GM12875 (cell line): ENCODE measurements around the gene BTBD9.

Experiments
- H3K4me3 ChIP-seq: one replicate; pipeline ENCODE4 v1.5.1; 2011; ENCODE audit warnings: low read depth, low read length, control low read depth
- TF ChIP-seq, protein P1 (sequence below): IDR thresholded peaks from 2 replicates; pipeline ENCODE4 v1.5.1; 2011; ENCODE audit warnings: low read depth, mild to moderate bottlenecking, control low read depth, inconsistent platforms, low read length, moderate library complexity, borderline replicate concordance; ENCODE audit not compliant: insufficient read depth

Gene BTBD9

DNA sequence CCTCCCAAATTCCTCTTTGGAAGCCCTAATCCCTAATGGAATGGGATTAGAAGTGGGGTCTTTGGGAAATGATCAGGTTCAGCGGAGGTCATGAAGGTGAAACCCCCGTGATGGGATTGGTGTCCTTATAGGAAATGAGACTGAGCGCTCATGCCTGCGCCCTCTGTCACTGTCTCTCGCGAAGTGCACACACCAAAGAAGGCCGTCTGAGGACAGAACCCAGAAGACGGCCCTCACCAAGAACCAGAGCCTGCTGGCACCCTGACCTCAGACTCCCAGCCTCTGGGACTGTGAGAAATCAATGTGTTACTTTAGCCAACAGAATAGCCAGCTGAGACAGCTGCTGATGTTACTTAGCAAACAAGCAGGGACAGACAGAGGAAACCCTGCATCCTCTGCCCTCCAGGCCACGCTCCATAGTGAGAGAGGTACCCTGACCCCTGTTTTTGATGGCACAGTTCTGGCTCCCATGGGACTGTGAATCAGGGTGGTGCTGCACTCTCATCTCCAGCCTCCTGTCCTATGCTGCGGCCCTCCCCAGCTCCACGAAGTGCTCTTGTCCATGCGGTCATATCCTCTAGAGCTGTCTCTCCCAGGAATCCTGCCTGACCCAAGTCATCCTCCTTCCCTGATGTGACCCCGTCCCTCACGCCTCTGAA is 450.9 kb downstream of the BTBD9 start:
- TF ChIP-seq, protein P1, sequence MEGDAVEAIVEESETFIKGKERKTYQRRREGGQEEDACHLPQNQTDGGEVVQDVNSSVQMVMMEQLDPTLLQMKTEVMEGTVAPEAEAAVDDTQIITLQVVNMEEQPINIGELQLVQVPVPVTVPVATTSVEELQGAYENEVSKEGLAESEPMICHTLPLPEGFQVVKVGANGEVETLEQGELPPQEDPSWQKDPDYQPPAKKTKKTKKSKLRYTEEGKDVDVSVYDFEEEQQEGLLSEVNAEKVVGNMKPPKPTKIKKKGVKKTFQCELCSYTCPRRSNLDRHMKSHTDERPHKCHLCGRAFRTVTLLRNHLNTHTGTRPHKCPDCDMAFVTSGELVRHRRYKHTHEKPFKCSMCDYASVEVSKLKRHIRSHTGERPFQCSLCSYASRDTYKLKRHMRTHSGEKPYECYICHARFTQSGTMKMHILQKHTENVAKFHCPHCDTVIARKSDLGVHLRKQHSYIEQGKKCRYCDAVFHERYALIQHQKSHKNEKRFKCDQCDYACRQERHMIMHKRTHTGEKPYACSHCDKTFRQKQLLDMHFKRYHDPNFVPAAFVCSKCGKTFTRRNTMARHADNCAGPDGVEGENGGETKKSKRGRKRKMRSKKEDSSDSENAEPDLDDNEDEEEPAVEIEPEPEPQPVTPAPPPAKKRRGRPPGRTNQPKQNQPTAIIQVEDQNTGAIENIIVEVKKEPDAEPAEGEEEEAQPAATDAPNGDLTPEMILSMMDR, result no peak
- H3K4me3 ChIP-seq, result no peak overlapping the region

- no peak overlapping the region for H3K4me3 ChIP-seq
- TF ChIP-seq, protein P1, result no peak
Measured at GRCh38 chr6:38187811-38188590, 451.7 kb downstream of the BTBD9 start.

- no peak overlapping the region for H3K4me3 ChIP-seq
- TF ChIP-seq, protein P1, result no peak
Measured at GRCh38 chr6:38187325-38187724, 452.4 kb downstream of the BTBD9 start.

DNA sequence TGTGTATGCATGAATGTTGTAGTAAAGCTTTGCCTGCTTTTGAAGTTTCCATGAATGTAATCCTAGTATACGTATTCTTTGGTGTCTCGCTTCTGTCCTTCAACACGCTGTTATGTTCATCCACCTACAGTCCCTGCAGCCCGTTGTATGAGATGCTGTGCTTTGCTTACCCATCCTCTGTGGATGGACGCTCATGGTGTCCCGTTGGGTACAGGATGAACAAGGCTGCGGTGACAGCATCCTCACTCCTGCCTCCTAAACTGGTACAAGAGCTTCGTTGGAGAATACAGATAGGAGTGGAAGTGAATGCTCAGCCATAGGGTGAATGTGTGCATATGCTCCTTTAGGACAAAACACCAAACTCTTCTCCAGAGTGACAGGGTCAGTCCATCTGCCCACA is 454.0 kb downstream of the BTBD9 start:
- H3K4me3 ChIP-seq, result no peak overlapping the region
- TF ChIP-seq, protein P1, result no peak

DNA sequence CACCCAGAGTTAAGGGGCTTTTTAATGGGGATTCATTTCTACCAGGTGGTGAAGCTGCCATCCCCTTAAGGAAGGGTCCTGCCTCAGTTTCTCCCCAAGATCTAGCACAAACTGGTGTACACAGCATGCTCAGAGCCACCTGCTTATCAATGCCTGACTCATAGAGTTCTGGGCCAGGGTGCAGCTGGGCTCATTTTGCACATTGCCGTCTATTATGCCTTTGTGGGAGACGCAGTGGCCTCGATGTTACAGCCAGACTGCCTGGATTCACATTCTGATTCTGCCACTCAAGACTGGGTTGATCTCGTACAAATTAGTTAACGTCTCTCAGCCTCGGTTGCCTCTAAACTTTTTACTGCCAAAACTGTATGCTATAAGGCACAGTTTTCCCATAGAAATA is 454.5 kb downstream of the BTBD9 start:
- H3K4me3 ChIP-seq, result no peak overlapping the region
- TF ChIP-seq, protein P1, result no peak

DNA sequence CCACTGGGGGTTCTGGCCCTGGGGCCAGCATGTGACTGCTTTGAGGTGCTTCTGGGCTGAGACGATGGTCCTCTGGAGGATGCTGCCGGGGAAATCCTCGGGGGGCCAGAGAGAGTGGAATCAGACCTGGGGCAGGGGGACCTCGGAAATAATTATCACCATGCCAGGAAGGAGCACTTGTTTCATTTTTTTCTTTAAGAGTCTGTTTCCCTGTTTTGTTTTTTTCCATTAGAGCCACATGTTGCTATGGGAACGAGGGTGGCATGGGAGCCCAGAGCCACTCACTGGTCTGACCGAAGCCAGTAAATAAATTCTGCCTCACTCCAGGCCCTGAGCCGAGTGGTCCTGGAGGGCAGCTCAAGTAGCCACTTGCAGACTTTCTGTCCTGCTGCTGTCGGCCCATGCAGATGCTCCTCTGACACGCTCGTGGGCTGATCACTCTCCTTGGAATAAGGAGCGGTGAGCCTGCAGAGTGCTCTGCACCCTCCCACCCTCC is 455.1 kb downstream of the BTBD9 start:
- H3K4me3 ChIP-seq, result no peak overlapping the region
- TF ChIP-seq, protein P1, result no peak

DNA sequence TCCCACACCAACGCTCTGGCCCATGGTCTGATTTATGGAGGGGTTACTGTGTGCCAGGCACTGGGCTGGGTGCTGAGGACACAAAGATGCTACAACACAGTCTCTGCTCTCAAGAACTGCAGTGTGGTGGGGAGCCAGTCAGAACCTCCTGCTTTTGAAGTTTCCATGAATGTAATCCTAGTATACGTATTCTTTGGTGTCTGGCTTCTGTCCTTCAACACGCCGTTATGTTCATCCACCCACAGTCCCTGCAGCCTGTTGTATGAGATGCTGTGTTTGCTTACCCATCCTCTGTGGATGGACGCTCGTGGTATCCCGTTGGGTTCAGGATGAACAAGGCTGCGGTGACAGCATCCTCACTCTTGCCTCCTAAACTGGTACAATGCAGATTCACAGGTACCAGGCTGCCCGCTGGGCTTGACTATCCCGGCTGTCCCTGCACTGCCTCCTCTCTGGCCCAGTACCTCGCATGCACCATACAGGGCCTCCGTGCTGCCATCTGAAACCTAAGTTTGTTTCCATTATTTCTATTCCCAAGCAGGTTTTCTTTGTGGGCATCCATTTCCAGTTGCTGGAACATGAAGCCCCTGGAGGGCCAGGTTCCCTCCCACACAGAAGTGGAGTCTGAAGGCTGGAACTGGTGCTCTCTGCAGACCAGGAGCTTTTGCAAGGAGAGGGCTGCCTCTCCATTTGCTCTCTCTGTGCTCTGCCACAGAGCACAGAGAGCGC is 455.7 kb downstream of the BTBD9 start:
- H3K4me3 ChIP-seq, result no peak overlapping the region
- TF ChIP-seq, protein P1, result no peak
